Keratinocyte (primary cell): ENCODE results near the gene OTOF. TPM values are rescaled to one million over a fixed set of nuclear protein-coding genes. Genes with fewer than 3 reads are reported as not detected.

Experiments
- DNase-seq: peaks from one replicate; pipeline ENCODE4 v3.0.0-alpha.2; 2011; ENCODE audit warnings: low read depth, missing footprints, low spot score
- FAIRE-seq: peaks from 2 replicates; lab custom pipeline; 2011; peaks lifted over from hg19 to GRCh38; lab: Jason Lieb, UNC
- H2AFZ ChIP-seq: 2 replicates; pipeline ENCODE4 v1.6.0; 2012; ENCODE audit warnings: low read length, control low read depth, inconsistent platforms; ENCODE audit not compliant: control insufficient read depth
- H3K27ac ChIP-seq: 2 replicates; pipeline ENCODE4 v1.5.1; 2011; ENCODE audit warnings: low read length; ENCODE audit not compliant: control insufficient read depth, insufficient read depth
- H3K27me3 ChIP-seq: 3 replicates; pipeline ENCODE4 v1.6.0; 2011; ENCODE audit warnings: low read length; ENCODE audit not compliant: control insufficient read depth, insufficient read depth; ENCODE audit errors: extremely low read depth
- H3K36me3 ChIP-seq, 2 experiments: 2 replicates in 1 of 2; 3 replicates in 1 of 2; pipeline ENCODE4 v1.5.1; 2011; ENCODE audit warnings: low read length in 2 of 2, mild to moderate bottlenecking in 1 of 2; ENCODE audit not compliant: control insufficient read depth in 2 of 2, insufficient read depth in 2 of 2; ENCODE audit errors: extremely low read depth in 1 of 2
- H3K4me1 ChIP-seq: 3 replicates; pipeline ENCODE4 v1.5.1; 2011; ENCODE audit warnings: low read length; ENCODE audit not compliant: control insufficient read depth, insufficient read depth; ENCODE audit errors: extremely low read depth
- H3K4me2 ChIP-seq: 3 replicates; pipeline ENCODE4 v1.6.0; 2011; ENCODE audit warnings: low read depth, low read length; ENCODE audit not compliant: control insufficient read depth, insufficient read depth; ENCODE audit errors: extremely low read depth
- H3K4me3 ChIP-seq, 3 experiments: fragments of 200-600 bp in 1 of 3; sonication (generic) in 1 of 3; 2 replicates in 2 of 3; 3 replicates in 1 of 3; pipeline ENCODE4 v1.5.1; 2011 to 2016; ENCODE audit warnings: low read length in 3 of 3, mild to moderate bottlenecking in 3 of 3, control low read depth in 2 of 3, inconsistent platforms in 1 of 3, low read depth in 1 of 3, mixed read lengths in 1 of 3, mixed run types in 1 of 3, moderate library complexity in 1 of 3; ENCODE audit not compliant: control insufficient read depth in 2 of 3, insufficient read depth in 2 of 3; ENCODE audit errors: extremely low read depth in 1 of 3
- H3K79me2 ChIP-seq: 2 replicates; pipeline ENCODE4 v1.6.0; 2012; ENCODE audit warnings: low read length; ENCODE audit not compliant: control insufficient read depth, insufficient read depth
- H3K9ac ChIP-seq: 3 replicates; pipeline ENCODE4 v1.6.0; 2011; ENCODE audit warnings: low read length; ENCODE audit not compliant: control insufficient read depth, insufficient read depth; ENCODE audit errors: extremely low read depth
- H3K9me1 ChIP-seq: 3 replicates; pipeline ENCODE4 v1.6.0; 2011; ENCODE audit warnings: low read length; ENCODE audit not compliant: control insufficient read depth, insufficient read depth; ENCODE audit errors: extremely low read depth
- H3K9me3 ChIP-seq: 2 replicates; pipeline ENCODE4 v1.5.1; 2012; ENCODE audit warnings: low read depth, low read length; ENCODE audit not compliant: control insufficient read depth
- H4K20me1 ChIP-seq: 3 replicates; pipeline ENCODE4 v1.6.0; 2011; ENCODE audit warnings: low read length; ENCODE audit not compliant: control insufficient read depth, insufficient read depth; ENCODE audit errors: extremely low read depth
- CTCF ChIP-seq, 3 experiments: IDR thresholded peaks in 1 of 3; conservative IDR thresholded peaks in 1 of 3; optimal IDR thresholded peaks in 1 of 3; 2 replicates in 2 of 3; 3 replicates in 1 of 3; pipeline versions ENCODE3 to v1.5.1; 2011; ENCODE audit warnings: low read length in 3 of 3, mild to moderate bottlenecking in 3 of 3, moderate library complexity in 2 of 3, control low read depth in 1 of 3, inconsistent platforms in 1 of 3; ENCODE audit not compliant: insufficient read depth in 2 of 3; ENCODE audit errors: extremely low read depth in 1 of 3
- EZH2 ChIP-seq: IDR thresholded peaks from one replicate; pipeline ENCODE4 v1.6.1; 2012; ENCODE audit warnings: inconsistent platforms, mild to moderate bottlenecking, low read length, moderate library complexity
- dilution Hi-C: fragments of 300-500 bp; cut with MboI; formaldehyde crosslinking; loops from one replicate; pipeline ENCODE4 v1.7.0; 2020; ENCODE audit warnings: low sequenced_read_pairs; ENCODE audit not compliant: extremely low pct_ligation_motif_present
- polyA plus RNA-seq, 5 experiments: library from polyadenylated mRNA; depleted of rRNA in 3 of 5; stranded (reverse) in 3 of 5; stranded (forward) in 1 of 5; unstranded in 1 of 5; fragments of >200 nt; gene quantifications; 1 replicate in 1 of 5; 2 replicates in 3 of 5; 3 replicates in 1 of 5; pipeline versions ENCODE4 v1.2.1 to v1.2.3, GENCODE V29; 2011 to 2012; ENCODE audit warnings: missing spikeins in 2 of 5, low read depth in 1 of 5, low replicate concordance in 1 of 5

The OTOF gene
- polyA plus RNA-seq, 1 donor (not counting 4 experiments of a cell fraction or from before 2014, with no cell fraction given) = not detected

- Histone ChIP-seq H3K27me3 (peaks cover 8% of the 10 kb centered on the region), H3K4me2 (no peak overlapping the region), H3K9ac (no peak overlapping the region), H2AFZ (no peak overlapping the region), H3K4me3 (no peak overlapping the region), H3K9me3 (no peaks in the 10 kb centered on the region), H3K9me1 (no peaks in the 10 kb centered on the region), H4K20me1 (no peaks in the 10 kb centered on the region), H3K36me3 (no peaks in the 10 kb centered on the region), H3K4me1 (no peaks in the 10 kb centered on the region), H3K79me2 (no peaks in the 10 kb centered on the region), H3K27ac (no peak overlapping the region)
- dilution Hi-C loops = no loop called here
- DNase-seq (no peak), FAIRE-seq (no peak)
- TF ChIP-seq CTCF (optimal IDR thresholded peaks at IDR 0.05 in 1 of 3, IDR thresholded peaks at IDR 0.05 in 1 of 3, conservative IDR thresholded peaks at IDR 0.05 in 1 of 3; ENCODE audit: extremely low read depth in 1 of 3, insufficient read depth in 2 of 3, low read length in 3 of 3) (no peak), EZH2 (no peak)
These were observed 35.6 kb downstream of the OTOF start for GRCh38 chr2:26442301-26442700.

DNA sequence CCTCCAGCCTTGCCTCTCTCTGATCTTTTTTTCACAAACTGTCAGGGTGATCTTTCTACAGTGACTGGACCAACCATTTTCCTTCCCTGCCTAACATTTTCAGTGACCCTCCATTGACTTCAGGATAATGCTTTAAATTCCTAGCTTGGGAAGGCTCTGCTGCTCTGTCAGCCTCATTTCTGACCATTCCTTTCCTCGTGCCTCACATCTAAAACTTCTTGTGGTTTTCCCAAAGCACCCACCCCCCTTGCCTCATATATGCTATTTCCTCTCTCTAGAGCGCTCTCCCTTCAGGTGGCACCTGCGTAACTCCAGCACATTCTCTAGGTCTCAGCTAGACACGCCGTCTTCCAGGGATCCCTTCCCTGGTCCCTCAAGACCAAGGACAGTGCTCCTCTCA, 39.0 kb downstream of the OTOF start:
- dilution Hi-C loops = no loop called here
- no peak overlapping the region for H2AFZ ChIP-seq
- H3K79me2 ChIP-seq = no peaks in the 10 kb centered on the region
- H3K27ac ChIP-seq = no peak overlapping the region
- H3K9ac ChIP-seq = no peak overlapping the region
- H3K9me3 ChIP-seq = no peaks in the 10 kb centered on the region
- DNase-seq (no peak), FAIRE-seq (no peak)
- H3K27me3 ChIP-seq = peaks cover 3% of the 10 kb centered on the region
- no peak for TF ChIP-seq CTCF (optimal IDR thresholded peaks at IDR 0.05 in 1 of 3, IDR thresholded peaks at IDR 0.05 in 1 of 3, conservative IDR thresholded peaks at IDR 0.05 in 1 of 3; ENCODE audit: extremely low read depth in 1 of 3, insufficient read depth in 2 of 3, low read length in 3 of 3)
- no peak for TF ChIP-seq EZH2
- H3K36me3 ChIP-seq = no peaks in the 10 kb centered on the region
- no peaks in the 10 kb centered on the region for H3K4me1 ChIP-seq
- no peak overlapping the region for H3K4me3 ChIP-seq
- H4K20me1 ChIP-seq = no peaks in the 10 kb centered on the region
- H3K4me2 ChIP-seq = no peak overlapping the region
- H3K9me1 ChIP-seq = no peaks in the 10 kb centered on the region
